NCI-H2081 (cell line): Measurements from ENCODE around the gene HLA-DRB5.
"Not testable (repeated sequence)": the region's sequence is repeated elsewhere in the genome, so short reads cannot be mapped to it uniquely, and the experiment has no call there.

Experiments
- DNase-seq, 2 experiments: peaks; one replicate each; lab custom pipeline; 2025; lab: John Stamatoyannopoulos, UW

HLA-DRB5 gene

DNA sequence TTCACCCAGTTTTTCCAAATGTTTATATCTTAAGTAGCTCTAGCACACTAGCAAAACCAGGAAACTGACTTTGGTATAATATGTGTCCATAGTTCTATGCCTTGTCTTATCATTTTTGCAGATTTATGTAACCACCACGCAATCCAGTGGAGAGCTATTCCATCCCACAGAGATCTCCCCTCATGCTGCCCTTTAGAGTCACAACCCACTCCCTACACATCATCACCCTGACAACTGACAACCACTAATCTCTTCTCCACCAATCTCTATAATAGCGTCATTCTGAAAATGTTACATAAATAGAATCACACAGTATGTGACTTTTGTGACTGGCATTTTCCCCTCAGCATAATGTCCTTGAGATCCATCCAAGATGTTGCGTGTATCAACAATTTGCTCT lies 29.1 kb downstream of the HLA-DRB5 start:
- no peak for DNase-seq

DNA sequence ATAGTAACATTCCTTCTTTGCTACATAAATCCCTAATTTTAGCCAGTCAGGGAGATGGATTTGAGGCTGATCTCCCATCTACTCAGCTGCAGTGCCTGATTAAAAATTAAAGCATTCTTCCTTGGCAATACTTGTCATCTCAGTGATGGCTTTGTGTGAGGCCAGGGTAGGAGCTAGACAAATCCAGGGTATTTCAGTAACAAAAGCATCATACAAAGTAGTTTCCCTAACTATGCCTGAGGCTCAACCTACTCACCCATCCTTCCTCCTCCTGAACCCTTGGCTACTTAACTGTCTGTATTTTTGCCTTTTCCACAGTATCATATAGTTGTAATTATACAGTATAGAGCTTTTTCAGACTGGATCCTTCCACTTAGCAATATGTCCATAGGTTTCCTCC lies 37.7 kb downstream of the HLA-DRB5 start:
- DNase-seq: no peak

- no peak for DNase-seq
Measured at GRCh38 chr6:32491700-32492099, 38.4 kb downstream of the HLA-DRB5 start.

DNA sequence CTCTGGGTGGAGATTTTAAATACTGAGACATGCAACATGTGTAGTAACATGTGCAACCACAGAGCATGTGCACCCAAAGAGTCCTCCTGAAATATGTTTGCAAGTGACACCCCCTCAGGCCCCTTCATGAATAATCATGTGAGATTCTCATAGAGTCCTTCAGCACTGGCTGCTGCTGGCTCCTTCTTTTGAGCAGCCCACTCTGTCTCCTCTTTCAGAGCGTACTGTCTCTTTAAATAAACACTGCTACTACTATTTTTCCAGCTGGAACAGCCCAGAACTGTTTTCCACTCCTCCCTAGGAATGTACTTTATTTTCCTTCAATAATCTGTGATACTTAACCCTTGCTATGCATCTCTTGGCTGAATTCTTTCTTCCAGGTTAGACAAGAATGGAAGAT lies 42.0 kb downstream of the HLA-DRB5 start:
- DNase-seq: no peak

GRCh38 chr6:32484614-32484998 lies 45.5 kb downstream of the HLA-DRB5 start:
- no peak for DNase-seq

- no peak for DNase-seq
Measured at GRCh38 chr6:32483968-32484613, 46.0 kb downstream of the HLA-DRB5 start.

DNA sequence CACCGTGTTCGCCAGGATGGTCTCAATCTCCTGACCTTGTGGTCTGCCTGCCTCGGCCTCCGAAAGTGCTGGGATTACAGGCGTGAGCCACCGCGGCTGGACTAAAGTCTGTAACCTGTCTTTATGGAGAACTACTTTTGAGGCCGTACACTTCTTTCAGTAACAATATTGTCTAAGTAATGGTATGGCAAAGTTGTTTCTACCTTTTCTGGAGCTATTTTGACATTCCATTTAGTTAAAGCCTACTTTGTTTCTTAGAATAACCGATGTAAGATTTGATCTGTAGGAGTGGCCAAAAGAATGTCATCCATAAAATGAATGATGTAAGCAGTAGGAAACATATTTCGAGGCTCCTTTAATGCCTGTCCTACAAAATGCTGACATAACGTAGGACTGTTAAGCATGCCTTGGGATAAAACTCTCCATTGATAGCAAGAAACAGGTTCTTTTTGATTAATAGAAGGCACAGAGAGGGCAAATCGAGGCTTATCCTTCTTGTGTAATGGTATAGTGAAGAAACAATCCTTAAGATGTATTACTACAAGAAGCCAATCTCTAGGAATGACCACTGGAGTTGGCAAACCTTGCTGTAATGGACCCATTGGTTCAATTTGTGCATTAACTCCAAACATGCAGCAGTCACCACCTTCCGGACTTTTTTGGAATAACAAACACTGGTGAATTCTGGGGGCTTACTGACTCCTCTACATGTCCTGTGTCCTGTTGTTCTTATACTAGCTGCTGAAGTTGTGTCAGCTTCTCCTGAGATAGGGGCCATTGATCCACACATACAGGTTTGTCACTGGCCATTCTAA lies 54.5 kb downstream of the HLA-DRB5 start:
- DNase-seq: no peak

- not testable (repeated sequence) for DNase-seq
Measured at GRCh38 chr6:32473376-32474348, 56.4 kb downstream of the HLA-DRB5 start.

- DNase-seq: no peak
Measured at GRCh38 chr6:32472781-32473375, 57.2 kb downstream of the HLA-DRB5 start.

DNA sequence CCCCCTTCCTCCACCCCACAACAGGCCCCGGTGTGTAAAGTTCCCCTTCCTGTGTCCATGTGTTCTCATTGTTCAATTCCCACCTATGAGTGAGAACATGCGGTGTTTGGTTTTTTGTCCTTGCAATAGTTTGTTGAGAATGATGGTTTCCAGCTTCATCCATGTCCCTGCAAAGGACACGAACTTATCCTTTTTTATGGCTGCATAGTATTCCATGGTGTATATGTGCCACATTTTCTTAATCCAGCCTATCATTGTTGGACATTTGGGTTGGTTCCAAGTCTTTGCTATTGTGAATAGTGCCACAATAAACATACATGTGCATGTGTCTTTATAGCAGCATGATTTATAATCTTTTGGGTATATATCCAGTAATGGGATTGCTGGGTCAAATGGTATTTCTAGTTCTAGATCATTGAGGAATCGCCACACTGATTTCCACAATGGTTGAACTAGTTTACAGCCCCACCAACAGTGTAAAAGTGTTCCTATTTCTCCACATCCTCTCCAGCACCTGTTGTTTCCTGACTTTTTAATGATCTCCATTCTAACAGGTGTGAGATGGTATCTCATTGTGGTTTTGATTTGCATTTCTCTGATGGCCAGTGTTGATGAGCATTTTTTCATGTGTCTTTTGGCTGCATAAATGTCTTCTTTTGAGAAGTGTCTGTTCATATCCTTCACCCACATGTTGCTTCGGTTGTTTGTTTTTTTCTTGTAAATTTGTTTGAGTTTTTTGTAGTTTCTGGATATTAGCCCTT lies 62.2 kb downstream of the HLA-DRB5 start:
- DNase-seq: not testable (repeated sequence)
